ENCODE data around the gene TKT.

DNA sequence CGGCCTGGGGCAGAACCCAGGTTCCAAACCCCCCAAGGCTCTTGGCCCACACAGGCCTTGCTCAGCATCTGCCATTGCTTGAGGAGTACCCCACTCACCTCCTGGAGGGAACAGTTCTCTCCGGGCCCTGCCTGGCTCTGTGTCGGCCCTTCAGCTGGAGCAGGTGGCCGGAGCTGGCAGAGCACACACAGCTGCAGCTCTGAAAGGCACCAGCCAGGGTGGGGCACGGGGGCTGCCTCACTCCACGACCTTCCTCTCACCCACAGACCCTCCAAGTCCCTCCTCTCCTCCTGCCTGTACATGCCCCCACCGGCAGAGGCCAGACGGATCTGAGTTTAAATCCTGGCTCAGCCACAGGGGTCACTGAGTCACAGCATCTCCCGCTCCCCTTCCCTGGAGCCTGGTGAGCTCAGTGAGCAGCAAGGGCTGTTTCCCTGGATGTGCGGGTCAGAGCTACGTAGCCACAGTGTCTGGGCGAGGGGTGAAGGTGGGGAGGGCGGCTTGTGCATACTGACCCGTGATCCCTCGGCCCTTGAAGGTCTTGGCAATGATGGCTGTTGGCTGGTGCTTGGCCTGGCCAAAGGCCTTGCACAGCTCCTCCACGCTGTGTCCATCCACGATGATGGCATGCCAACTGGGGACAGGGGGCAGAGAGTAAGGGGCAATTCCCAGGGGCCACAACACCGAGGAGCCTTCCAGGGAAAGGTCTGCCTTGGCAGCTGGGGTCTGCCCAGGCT is 23.0 kb downstream of the TKT start:
- TF ChIP-seq POLR2A (IDR thresholded peaks at IDR 0.05; ENCODE audit: low read depth, low read length) (peak; percentile 52), POLR2AphosphoS5 (IDR thresholded peaks at IDR 0.05; ENCODE audit: low read depth, low read length) (no peak; the same call in 1 of the 2 replicates)
